H1 (cell line): ENCODE measurements around the gene RAD51B. TPM values are rescaled to one million over a fixed set of nuclear protein-coding genes. Genes with fewer than 3 reads are reported as not detected.

Experiments used
- CTCF ChIA-PET: fragments of 300-600 bp; sonication (Branson Sonifier 250); formaldehyde crosslinking; loops from one replicate; lab custom pipeline; 2021; ENCODE audit not compliant: partially characterized antibody; lab: Charles Lee
- POLR2A ChIA-PET: fragments of 300-600 bp; sonication (Branson Sonifier 250); formaldehyde crosslinking; loops from one replicate; lab custom pipeline; 2021; ENCODE audit warnings: inconsistent platforms; ENCODE audit not compliant: partially characterized antibody; lab: Charles Lee
- DNase-seq, 2 experiments: peaks; one replicate each; pipeline versions ENCODE4 v3.0.0 to v3.0.0-alpha.2; 2010 to 2022; ENCODE audit warnings: low spot score in 2 of 2, low read depth in 1 of 2, mixed read lengths in 1 of 2
- FAIRE-seq: peaks from 2 replicates; lab custom pipeline; 2011; peaks lifted over from hg19 to GRCh38; lab: Jason Lieb, UNC
- H2AFZ ChIP-seq: 2 replicates; pipeline ENCODE4 v1.8.1; 2012; ENCODE audit warnings: low read length, inconsistent platforms
- H2AK5ac ChIP-seq: 2 replicates; pipeline ENCODE4 v1.6.1; 2013; ENCODE audit warnings: low read depth, low read length
- H2BK120ac ChIP-seq: replicated peaks from 2 replicates; pipeline ENCODE3; 2013; ENCODE audit warnings: low read depth, low read length, inconsistent platforms
- H2BK12ac ChIP-seq: 2 replicates; pipeline ENCODE4 v1.6.1; 2013; ENCODE audit warnings: low read depth, low read length
- H2BK15ac ChIP-seq: 2 replicates; pipeline ENCODE4 v1.6.1; 2013; ENCODE audit warnings: low read length
- H2BK20ac ChIP-seq: 2 replicates; pipeline ENCODE4 v1.6.1; 2013; ENCODE audit warnings: low read length
- H2BK5ac ChIP-seq: 2 replicates; pipeline ENCODE4 v1.6.1; 2013; ENCODE audit warnings: low read depth, low read length
- H3K14ac ChIP-seq: 2 replicates; pipeline ENCODE4 v1.6.1; 2013; ENCODE audit warnings: inconsistent platforms; ENCODE audit not compliant: insufficient read length
- H3K18ac ChIP-seq: 2 replicates; pipeline ENCODE4 v1.6.1; 2013; ENCODE audit warnings: low read length; ENCODE audit errors: extremely low read depth
- H3K23ac ChIP-seq: 2 replicates; pipeline ENCODE4 v1.6.1; 2013; ENCODE audit warnings: inconsistent platforms; ENCODE audit not compliant: insufficient read length
- H3K23me2 ChIP-seq: 2 replicates; pipeline ENCODE4 v1.6.1; 2013; ENCODE audit warnings: low read depth, low read length
- H3K27ac ChIP-seq: 2 replicates; pipeline ENCODE4 v1.6.1; 2011; ENCODE audit warnings: low read depth, low read length, inconsistent platforms
- H3K27me3 ChIP-seq, 4 experiments: replicated peaks in 1 of 4; 1 replicate in 1 of 4; 2 replicates in 3 of 4; pipeline versions ENCODE4 v1.6.1 to v1.8.1; 2011 to 2013; ENCODE audit warnings: low read length in 3 of 4, mild to moderate bottlenecking in 3 of 4, inconsistent platforms in 2 of 4, mixed read lengths in 2 of 4, moderate library complexity in 1 of 4; ENCODE audit not compliant: control insufficient read depth in 3 of 4, insufficient read depth in 3 of 4; ENCODE audit errors: extremely low read depth in 1 of 4
- H3K36me3 ChIP-seq, 4 experiments: 2 replicates each; pipeline versions ENCODE4 v1.6.1 to v1.8.1; 2011 to 2013; ENCODE audit warnings: mild to moderate bottlenecking in 4 of 4, low read length in 3 of 4, moderate library complexity in 2 of 4, control low read depth in 1 of 4, inconsistent platforms in 1 of 4; ENCODE audit not compliant: insufficient read depth in 4 of 4, control insufficient read depth in 2 of 4
- H3K4ac ChIP-seq: replicated peaks from 2 replicates; pipeline ENCODE3; 2013; ENCODE audit warnings: low read length, low read depth, mixed read lengths, inconsistent platforms; ENCODE audit not compliant: insufficient read length
- H3K4me1 ChIP-seq, 4 experiments: replicated peaks in 1 of 4; 1 replicate in 1 of 4; 2 replicates in 3 of 4; pipeline versions ENCODE4 v1.6.1 to v1.8.1; 2011 to 2013; ENCODE audit warnings: low read length in 3 of 4, inconsistent platforms in 2 of 4, mixed read lengths in 1 of 4; ENCODE audit not compliant: insufficient read depth in 4 of 4, control insufficient read depth in 3 of 4
- H3K4me2 ChIP-seq, 2 experiments: 2 replicates each; pipeline versions ENCODE4 v1.6.1 to v1.8.1; 2011 to 2013; ENCODE audit warnings: low read depth in 2 of 2, low read length in 2 of 2, control low read depth in 1 of 2, inconsistent platforms in 1 of 2, mild to moderate bottlenecking in 1 of 2; ENCODE audit not compliant: insufficient read depth in 1 of 2
- H3K4me3 ChIP-seq, 4 experiments: fragments of 200-600, 300-600 bp in 1 of 4; sonication (generic), shearing (Covaris generic), sonication (Bioruptor Twin) in 1 of 4; 2 replicates each; pipeline versions ENCODE4 v1.5.1 to v1.8.1; 2011 to 2016; ENCODE audit warnings: low read length in 4 of 4, low read depth in 3 of 4, control low read depth in 2 of 4, inconsistent platforms in 2 of 4, mild to moderate bottlenecking in 2 of 4, mixed read lengths in 1 of 4, moderate library complexity in 1 of 4; ENCODE audit not compliant: insufficient read depth in 2 of 4; ENCODE audit errors: extremely low read depth in 1 of 4
- H3K56ac ChIP-seq: replicated peaks from 2 replicates; pipeline ENCODE3; 2013; ENCODE audit warnings: low read depth, mild to moderate bottlenecking, mixed read lengths, low read length, inconsistent platforms; ENCODE audit not compliant: insufficient read length
- H3K79me1 ChIP-seq: 2 replicates; pipeline ENCODE4 v1.6.1; 2013; ENCODE audit warnings: low read depth, low read length, control low read depth
- H3K79me2 ChIP-seq, 2 experiments: 2 replicates each; pipeline versions ENCODE4 v1.6.1 to v1.8.1; 2012 to 2013; ENCODE audit warnings: low read length in 2 of 2, mild to moderate bottlenecking in 2 of 2, inconsistent platforms in 1 of 2; ENCODE audit not compliant: insufficient read depth in 2 of 2, control insufficient read depth in 1 of 2
- H3K9ac ChIP-seq, 4 experiments: replicated peaks in 1 of 4; 1 replicate in 1 of 4; 2 replicates in 3 of 4; pipeline versions ENCODE4 v1.6.1 to v1.8.1; 2011 to 2013; ENCODE audit warnings: low read depth in 3 of 4, low read length in 3 of 4, control low read depth in 2 of 4, mild to moderate bottlenecking in 2 of 4, moderate library complexity in 2 of 4, inconsistent platforms in 1 of 4; ENCODE audit errors: extremely low read depth in 1 of 4
- H3K9me3 ChIP-seq, 2 experiments: 2 replicates each; pipeline versions ENCODE4 v1.6.1 to v1.8.1; 2012 to 2013; ENCODE audit warnings: mild to moderate bottlenecking in 2 of 2, moderate library complexity in 2 of 2, control low read depth in 1 of 2, inconsistent platforms in 1 of 2, low read depth in 1 of 2, low read length in 1 of 2, mixed read lengths in 1 of 2; ENCODE audit not compliant: insufficient read depth in 2 of 2
- H4K20me1 ChIP-seq, 2 experiments: replicated peaks in 1 of 2; 2 replicates each; pipeline versions ENCODE3 to v1.8.1; 2011 to 2013; ENCODE audit warnings: inconsistent platforms in 2 of 2, low read length in 2 of 2, mild to moderate bottlenecking in 1 of 2; ENCODE audit not compliant: insufficient read depth in 2 of 2, control insufficient read depth in 1 of 2
- H4K5ac ChIP-seq: 2 replicates; pipeline ENCODE4 v1.6.1; 2013; ENCODE audit warnings: low read length, low read depth, mixed read lengths, inconsistent platforms; ENCODE audit not compliant: insufficient read length
- H4K8ac ChIP-seq: 2 replicates; pipeline ENCODE4 v1.8.0; 2013; ENCODE audit warnings: mild to moderate bottlenecking, moderate library complexity, low read length, inconsistent platforms; ENCODE audit not compliant: insufficient read depth; ENCODE audit errors: extremely low read depth
- H4K91ac ChIP-seq: replicated peaks from 2 replicates; pipeline ENCODE3; 2013; ENCODE audit warnings: low read length, mixed read lengths, inconsistent platforms; ENCODE audit not compliant: insufficient read length
- CBX5 ChIP-seq: fragments of 300-800, 300-1000 bp; sonication (generic); IDR thresholded peaks from 2 replicates; pipeline ENCODE4 v1.7.1; 2016; ENCODE audit warnings: antibody characterized with exemption, low read length, low read depth
- CHD1 ChIP-seq: IDR thresholded peaks from 2 replicates; pipeline ENCODE4 v1.6.1; 2012; ENCODE audit warnings: low read depth, low read length, improper control_type of control experiment
- HDAC6 ChIP-seq: IDR thresholded peaks from one replicate; pipeline ENCODE4 v1.7.1; 2012; ENCODE audit warnings: low read depth, mild to moderate bottlenecking, inconsistent platforms, low read length, moderate library complexity
- PHF8 ChIP-seq: fragments of 200-600 bp; sonication (generic); conservative IDR thresholded peaks from 2 replicates; pipeline ENCODE4 v1.7.1; 2012; ENCODE audit warnings: low read depth, mild to moderate bottlenecking, inconsistent platforms, low read length, moderate library complexity
- SIX5 ChIP-seq: IDR thresholded peaks from 2 replicates; pipeline ENCODE4 v1.6.1; 2011; ENCODE audit warnings: mild to moderate bottlenecking, low read depth, low read length
- SP2 ChIP-seq: IDR thresholded peaks from 2 replicates; pipeline ENCODE4 v1.6.1; 2012; ENCODE audit warnings: mild to moderate bottlenecking, low read length, inconsistent platforms
- WGBS, 2 experiments: shearing (Covaris generic) in 1 of 2; methylation state at CpG; one replicate each; pipeline versions ENCODE4 v1.1.6 to v1.1.7; 2013 to 2015; ENCODE audit warnings: low lambda C conversion rate in 2 of 2, mixed read lengths in 2 of 2, inconsistent platforms in 1 of 2, low coverage in 1 of 2, missing lambda C conversion rate in 1 of 2; ENCODE audit not compliant: insufficient replicate concordance in 2 of 2, insufficient coverage in 1 of 2, insufficient read length in 1 of 2; ENCODE audit errors: extremely low coverage in 1 of 2, missing lambda C conversion rate in 1 of 2; 5-methylcytosine and 5-hydroxymethylcytosine counted together
- polyA plus RNA-seq, 7 experiments: library from polyadenylated mRNA; depleted of rRNA in 3 of 7; stranded (reverse) in 5 of 7; unstranded in 2 of 7; fragments of >200 nt in 5 of 7; fragments of 200-250 nt in 2 of 7; gene quantifications; 1 replicate in 5 of 7; 2 replicates in 1 of 7; 4 replicates in 1 of 7; pipeline versions ENCODE4 v1.2.1 to v1.2.3, GENCODE V29; 2011 to 2013; ENCODE audit warnings: missing spikeins in 2 of 7, mixed read lengths in 2 of 7
- total RNA-seq: library from RNA; stranded (reverse); fragmentation: NEBNext Ultra II Directional; extraction: Animal tissue kit (Norgen Biotek cat#: 25700); gene quantifications from 2 replicates; pipeline ENCODE4 v1.2.1, GENCODE V29; 2021

The RAD51B gene
- total and polyA plus RNA-seq, 2 of the 8 experiments (the other 6 are each of a cell fraction or from before 2014, with no cell fraction given): 3.9 to 14.9 TPM

GRCh38 chr14:68521557-68521901, 702.0 kb downstream of the RAD51B start:
- Histone ChIP-seq H3K23ac (no peak overlapping the region), H3K18ac (no peak overlapping the region), H3K9me3 (no peaks in the 10 kb centered on the region), H3K9ac (no peak overlapping the region), H3K36me3 (no peaks in the 10 kb centered on the region), H3K27me3 (no peaks in the 10 kb centered on the region), H3K23me2 (no peaks in the 10 kb centered on the region), H3K56ac (no peak overlapping the region), H2AFZ (no peak overlapping the region), H2AK5ac (no peak overlapping the region), H3K14ac (no peak overlapping the region), H2BK120ac (no peak overlapping the region), H4K20me1 (no peaks in the 10 kb centered on the region), H4K91ac (no peak overlapping the region), H2BK5ac (no peak overlapping the region), H3K4ac (no peak overlapping the region), H3K79me2 (no peaks in the 10 kb centered on the region), H3K4me1 (peaks cover 1 to 10% (median 6%) of the 10 kb centered on the region in 4 experiments; a peak in 6 of 7 replicates), H3K4me2 (no peak overlapping the region), H2BK20ac (no peak overlapping the region), H2BK12ac (0 out of 2 replicates have a peak overlapping the region, but pooled peaks have one; percentile 82), H4K8ac (no peak overlapping the region), H4K5ac (no peak overlapping the region), H3K79me1 (no peaks in the 10 kb centered on the region), H2BK15ac (no peak overlapping the region)
- FAIRE-seq: no peak
- CTCF ChIA-PET: interaction anchor here (0.5 to 1.2 kb wide), 7 partner anchors 11 to 600 kb away, joined by 3 to 4 read pairs (median 3); no protein-coding TSS in a partner anchor
- 81% methylated on average over 1 of the region's 1 CpG; no CpG with 5 or more reads in 1 of the 2 experiments for WGBS, 2 experiments
- POLR2A ChIA-PET: interaction anchor here (0.8 kb wide), 1 partner anchor 45 kb away, joined by 3 read pairs; no protein-coding TSS in a partner anchor
- DNase-seq: no peak
- TF ChIP-seq PHF8 (no peak), SP2 (no peak), CHD1 (no peak), HDAC6 (no peak), CBX5 (no peak), SIX5 (no peak)
- TF ChIP-seq, all 59 proteins: peak for 0
- Histone ChIP-seq H3K27ac (no peak overlapping the region), H3K4me3 (no peak overlapping the region)
